Suprapubic skin (tissue), 3 donors: ENCODE results near the gene CRPPA.
"Not testable (repeated sequence)": the region's sequence is repeated elsewhere in the genome, so short reads cannot be mapped to it uniquely, and the experiment has no call there.

Experiments used
- EP300 ChIP-seq: sonication (generic); formaldehyde crosslinking; IDR thresholded peaks from one replicate; pipeline ENCODE4 v1.6.1; 2017; ENCODE audit warnings: antibody characterized with exemption
- TF ChIP-seq, protein P1 (sequence below), 2 donors: fragments of 200-600 bp in 1 of 2; fragments of 450-650 bp in 1 of 2; sonication (generic) in 1 of 2; IDR thresholded peaks; one replicate each; pipeline ENCODE4 v1.5.1; 2016 to 2019; ENCODE audit warnings: antibody characterized with exemption in 2 of 2, mild to moderate bottlenecking in 1 of 2, moderate library complexity in 1 of 2

DNA sequence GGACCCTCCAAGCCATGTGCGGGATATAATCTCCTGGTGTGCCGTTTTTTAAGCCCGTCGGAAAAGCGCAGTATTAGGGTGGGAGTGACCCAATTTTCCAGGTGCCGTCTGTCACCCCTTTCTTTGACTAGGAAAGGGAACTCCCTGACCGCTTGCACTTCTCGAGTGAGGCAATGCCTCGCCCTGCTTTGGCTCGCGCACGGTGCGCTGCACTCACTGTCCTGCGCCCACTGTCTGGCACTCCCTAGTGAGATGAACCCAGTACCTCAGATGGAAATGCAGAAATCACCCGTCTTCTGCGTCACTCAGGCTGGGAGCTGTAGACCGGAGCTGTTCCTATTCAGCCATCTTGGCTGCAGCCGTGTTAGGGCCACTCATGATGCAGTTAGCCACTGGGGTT is 37.6 kb downstream of the CRPPA start:
- TF ChIP-seq, protein P1, sequence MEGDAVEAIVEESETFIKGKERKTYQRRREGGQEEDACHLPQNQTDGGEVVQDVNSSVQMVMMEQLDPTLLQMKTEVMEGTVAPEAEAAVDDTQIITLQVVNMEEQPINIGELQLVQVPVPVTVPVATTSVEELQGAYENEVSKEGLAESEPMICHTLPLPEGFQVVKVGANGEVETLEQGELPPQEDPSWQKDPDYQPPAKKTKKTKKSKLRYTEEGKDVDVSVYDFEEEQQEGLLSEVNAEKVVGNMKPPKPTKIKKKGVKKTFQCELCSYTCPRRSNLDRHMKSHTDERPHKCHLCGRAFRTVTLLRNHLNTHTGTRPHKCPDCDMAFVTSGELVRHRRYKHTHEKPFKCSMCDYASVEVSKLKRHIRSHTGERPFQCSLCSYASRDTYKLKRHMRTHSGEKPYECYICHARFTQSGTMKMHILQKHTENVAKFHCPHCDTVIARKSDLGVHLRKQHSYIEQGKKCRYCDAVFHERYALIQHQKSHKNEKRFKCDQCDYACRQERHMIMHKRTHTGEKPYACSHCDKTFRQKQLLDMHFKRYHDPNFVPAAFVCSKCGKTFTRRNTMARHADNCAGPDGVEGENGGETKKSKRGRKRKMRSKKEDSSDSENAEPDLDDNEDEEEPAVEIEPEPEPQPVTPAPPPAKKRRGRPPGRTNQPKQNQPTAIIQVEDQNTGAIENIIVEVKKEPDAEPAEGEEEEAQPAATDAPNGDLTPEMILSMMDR (IDR thresholded peaks at IDR 0.05), result not testable (repeated sequence)
- TF ChIP-seq EP300, result not testable (repeated sequence)
